ENCODE results near the gene MYF5.

Gene MYF5

DNA sequence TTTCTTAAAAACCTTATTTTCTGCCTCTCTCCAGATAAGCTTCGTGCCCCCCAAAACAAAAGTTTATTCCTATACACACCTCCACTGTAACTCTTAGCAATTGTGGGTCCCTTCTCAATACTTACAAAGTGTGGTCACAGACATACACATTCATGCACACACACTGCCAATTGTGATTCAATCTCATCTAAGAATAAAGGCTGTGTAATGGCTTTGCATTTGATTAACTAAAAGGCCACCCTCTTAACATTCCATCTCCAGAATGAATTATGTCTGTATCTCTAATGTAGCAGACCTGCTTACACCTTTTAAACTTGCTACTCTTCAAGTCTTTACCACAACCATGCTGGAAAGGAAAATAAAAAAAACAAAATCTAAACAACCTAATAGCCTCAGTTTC, 49.5 kb downstream of the MYF5 start:
- no peak for DNase-seq (ENCODE audit: low spot score)

GRCh38 chr12:80766897-80767296, 50.2 kb downstream of the MYF5 start:
- no peak for DNase-seq (ENCODE audit: low spot score)
